ENCODE results near the gene CHMP4B. TPM values are rescaled to one million over a fixed set of nuclear protein-coding genes. Genes with fewer than 3 reads are reported as not detected.

The CHMP4B gene, protein sequence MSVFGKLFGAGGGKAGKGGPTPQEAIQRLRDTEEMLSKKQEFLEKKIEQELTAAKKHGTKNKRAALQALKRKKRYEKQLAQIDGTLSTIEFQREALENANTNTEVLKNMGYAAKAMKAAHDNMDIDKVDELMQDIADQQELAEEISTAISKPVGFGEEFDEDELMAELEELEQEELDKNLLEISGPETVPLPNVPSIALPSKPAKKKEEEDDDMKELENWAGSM
- 47.9 and 48.9 TPM in 2 replicates for total RNA-seq (2014; rRNA removed; shearing (Covaris generic))

DNA sequence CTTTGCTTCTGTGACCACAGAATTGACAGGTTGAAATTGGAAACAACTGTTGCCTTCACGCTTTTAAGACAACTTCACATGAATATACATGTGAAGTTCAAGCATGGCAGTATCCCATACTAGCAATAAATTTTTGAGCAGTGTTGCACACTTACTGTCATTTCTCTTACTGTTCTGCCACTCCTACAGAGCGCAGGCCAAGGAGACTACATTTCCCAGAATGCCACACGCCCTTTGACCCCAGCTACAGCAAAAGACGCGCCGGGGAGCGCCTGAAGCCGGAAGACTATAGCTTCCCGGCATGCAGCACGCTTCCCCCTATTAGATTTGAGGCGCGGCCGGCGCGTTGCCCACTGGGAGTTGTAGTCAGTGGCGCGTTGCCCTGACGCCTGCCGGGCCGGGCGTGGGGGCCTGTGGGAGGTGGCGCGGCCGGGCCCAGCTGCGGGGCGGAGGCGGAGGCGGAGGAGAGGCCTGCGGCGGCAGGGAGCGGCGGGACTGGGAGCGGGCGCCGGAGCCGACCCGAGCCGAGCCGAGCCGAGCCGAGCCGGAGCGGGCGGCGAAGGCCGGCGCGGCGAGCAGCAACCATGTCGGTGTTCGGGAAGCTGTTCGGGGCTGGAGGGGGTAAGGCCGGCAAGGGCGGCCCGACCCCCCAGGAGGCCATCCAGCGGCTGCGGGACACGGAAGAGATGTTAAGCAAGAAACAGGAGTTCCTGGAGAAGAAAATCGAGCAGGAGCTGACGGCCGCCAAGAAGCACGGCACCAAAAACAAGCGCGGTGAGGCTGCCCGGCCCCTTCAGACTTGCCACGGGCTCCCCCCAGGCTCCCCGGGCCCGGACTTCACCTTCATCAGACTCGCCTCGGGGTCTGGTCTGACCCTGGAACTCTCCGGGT, at the start of gene CHMP4B:
CHMP4B (plus strand) TSS at position 464 of the 891 bp plus-strand sequence; CDS start at position 585, 121 bp downstream.
- Histone ChIP-seq H3K27me3 (replicated peaks) (no peaks in the 10 kb centered on the region), H3K27ac (peak within 1 kb of the TSS; percentile 67)
- DNase-seq (ENCODE audit: low read depth in 1 of 2, low spot score in 2 of 2) = peak; percentile 97 to 99

DNA sequence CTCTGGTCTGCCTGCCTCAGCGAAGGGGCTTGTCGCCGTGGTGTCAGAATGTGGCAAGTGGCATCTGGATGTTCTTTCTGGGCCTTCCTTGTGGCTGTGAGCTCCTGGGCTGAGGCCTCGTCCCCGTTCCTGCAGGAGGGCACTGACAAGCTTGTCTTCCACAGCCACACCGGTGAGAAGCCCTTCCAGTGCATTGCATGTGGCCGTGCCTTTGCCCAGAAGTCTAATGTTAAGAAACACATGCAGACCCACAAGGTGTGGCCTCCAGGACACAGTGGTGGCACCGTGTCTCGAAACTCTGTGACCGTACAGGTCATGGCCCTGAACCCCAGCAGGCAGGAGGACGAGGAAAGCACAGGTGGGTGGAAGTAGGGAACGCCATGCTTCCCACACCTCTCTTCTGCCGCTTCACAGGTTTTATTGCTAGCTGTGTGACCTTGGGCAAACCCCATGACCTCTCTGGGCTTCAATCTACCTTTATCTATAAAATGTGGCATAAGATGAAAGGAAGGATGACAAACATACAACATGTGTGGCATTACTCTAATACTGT, 49.4 kb upstream of the CHMP4B start:
- H3K27ac ChIP-seq = no peak overlapping the region
- no peaks in the 10 kb centered on the region for H3K36me3 ChIP-seq
- H3K4me1 ChIP-seq (replicated peaks) = no peaks in the 10 kb centered on the region
- H3K4me3 ChIP-seq = no peak overlapping the region
- no peaks in the 10 kb centered on the region for H3K9me3 ChIP-seq (replicated peaks)
- no peaks in the 10 kb centered on the region for H3K27me3 ChIP-seq (replicated peaks)
- DNase-seq (ENCODE audit: low read depth in 1 of 2, low spot score in 2 of 2) = no peak

More for the DNA sequence above, at the start of gene CHMP4B:
- H3K36me3 ChIP-seq = peaks cover 11% of the 10 kb centered on the region
- H3K4me3 ChIP-seq = peak within 1 kb of the TSS; percentile 87
- no peaks in the 10 kb centered on the region for H3K9me3 ChIP-seq (replicated peaks)
- H3K4me1 ChIP-seq (replicated peaks) = peaks cover 6% of the 10 kb centered on the region

DNA sequence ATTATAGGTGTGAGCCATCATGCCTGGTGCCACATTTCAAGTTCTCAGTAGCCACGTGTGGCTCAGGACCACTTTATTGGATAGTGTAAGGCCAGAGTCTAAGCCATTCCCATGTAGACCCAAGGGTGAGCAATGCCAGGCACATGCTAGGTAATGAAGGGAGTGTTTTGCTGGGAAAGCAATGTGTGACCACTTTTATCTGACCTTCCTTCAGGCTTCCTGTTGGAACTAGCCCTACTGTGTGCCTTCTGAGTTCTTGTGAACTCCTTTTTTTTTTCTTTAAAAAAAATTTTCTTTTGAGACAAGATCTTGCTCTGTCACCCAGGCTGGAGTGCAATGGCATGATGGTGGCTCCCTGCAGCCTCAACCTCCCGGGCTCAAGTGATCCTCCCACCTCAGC, 46.0 kb upstream of the CHMP4B start:
- no peak overlapping the region for H3K27ac ChIP-seq
- no peaks in the 10 kb centered on the region for H3K27me3 ChIP-seq (replicated peaks)
- no peak for DNase-seq (ENCODE audit: low read depth in 1 of 2, low spot score in 2 of 2)
- no peak overlapping the region for H3K4me3 ChIP-seq
- H3K9me3 ChIP-seq (replicated peaks) = no peaks in the 10 kb centered on the region
- H3K4me1 ChIP-seq (replicated peaks) = no peaks in the 10 kb centered on the region
- no peaks in the 10 kb centered on the region for H3K36me3 ChIP-seq

DNA sequence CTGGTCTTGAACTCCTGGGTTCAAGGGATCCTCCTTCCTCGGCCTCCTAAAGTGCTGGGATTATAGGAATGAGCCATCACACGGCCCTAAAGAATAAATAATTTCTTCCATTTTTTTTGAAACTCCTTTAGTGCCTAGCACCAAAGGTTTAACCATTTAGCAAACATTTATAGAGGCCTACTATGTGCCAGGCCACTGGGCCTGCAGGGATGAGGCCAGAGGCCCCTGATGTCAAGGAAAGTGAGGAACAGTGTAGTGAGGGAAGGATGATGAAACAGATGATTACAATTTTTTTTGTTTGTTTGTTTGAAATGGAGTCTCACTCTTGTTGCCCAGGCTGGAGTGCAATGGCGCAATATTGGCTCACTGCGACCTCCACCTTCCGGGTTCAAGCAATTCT, 45.6 kb upstream of the CHMP4B start:
- no peak for DNase-seq (ENCODE audit: low read depth in 1 of 2, low spot score in 2 of 2)
- H3K4me3 ChIP-seq = no peak overlapping the region
- H3K36me3 ChIP-seq = no peaks in the 10 kb centered on the region
- no peaks in the 10 kb centered on the region for H3K4me1 ChIP-seq (replicated peaks)
- no peaks in the 10 kb centered on the region for H3K9me3 ChIP-seq (replicated peaks)
- no peak overlapping the region for H3K27ac ChIP-seq
- no peaks in the 10 kb centered on the region for H3K27me3 ChIP-seq (replicated peaks)

DNA sequence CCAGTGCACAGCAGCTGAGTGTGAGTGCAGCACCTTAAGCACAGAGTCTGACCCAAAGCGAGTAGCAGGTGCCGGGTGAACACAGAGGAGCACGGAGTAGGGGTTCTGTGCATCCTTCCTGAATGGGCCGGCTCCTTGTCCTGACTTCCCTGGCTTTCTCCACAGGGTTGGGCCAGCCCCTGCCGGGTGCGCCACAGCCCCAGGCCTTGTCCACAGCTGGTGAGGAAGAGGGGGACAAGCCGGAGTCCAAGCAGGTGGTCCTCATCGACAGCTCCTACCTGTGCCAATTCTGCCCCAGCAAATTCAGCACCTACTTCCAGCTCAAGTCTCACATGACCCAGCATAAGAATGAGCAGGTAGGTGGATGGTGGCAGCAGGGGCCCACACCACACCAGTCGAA, 44.5 kb upstream of the CHMP4B start:
- Histone ChIP-seq H3K27me3 (replicated peaks) (no peaks in the 10 kb centered on the region), H3K27ac (no peak overlapping the region), H3K9me3 (replicated peaks) (no peaks in the 10 kb centered on the region), H3K4me3 (no peak overlapping the region), H3K4me1 (replicated peaks) (no peaks in the 10 kb centered on the region), H3K36me3 (no peaks in the 10 kb centered on the region)
- no peak for DNase-seq (ENCODE audit: low read depth in 1 of 2, low spot score in 2 of 2)

DNA sequence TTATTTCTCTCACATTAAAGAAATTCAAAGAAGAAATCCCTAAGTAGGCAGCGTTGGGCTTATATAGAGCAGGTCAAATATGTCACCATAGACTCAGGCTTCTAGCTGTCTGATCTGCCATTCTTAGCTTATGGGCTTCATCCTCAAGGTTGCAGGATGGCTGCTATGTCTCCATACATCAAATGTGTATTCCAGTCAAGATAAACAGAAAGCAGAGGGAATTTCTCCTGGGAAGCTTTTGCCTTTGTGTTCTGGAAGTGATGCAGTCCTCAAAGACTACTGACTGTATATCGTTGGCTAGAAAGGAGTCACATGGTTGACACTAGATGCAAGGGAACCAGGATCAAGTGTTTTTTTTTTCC, 43.4 kb upstream of the CHMP4B start:
- Histone ChIP-seq H3K4me3 (no peak overlapping the region), H3K27ac (no peak overlapping the region), H3K27me3 (replicated peaks) (no peaks in the 10 kb centered on the region), H3K4me1 (replicated peaks) (no peaks in the 10 kb centered on the region), H3K36me3 (no peaks in the 10 kb centered on the region), H3K9me3 (replicated peaks) (no peaks in the 10 kb centered on the region)
- DNase-seq (ENCODE audit: low read depth in 1 of 2, low spot score in 2 of 2) = no peak

DNA sequence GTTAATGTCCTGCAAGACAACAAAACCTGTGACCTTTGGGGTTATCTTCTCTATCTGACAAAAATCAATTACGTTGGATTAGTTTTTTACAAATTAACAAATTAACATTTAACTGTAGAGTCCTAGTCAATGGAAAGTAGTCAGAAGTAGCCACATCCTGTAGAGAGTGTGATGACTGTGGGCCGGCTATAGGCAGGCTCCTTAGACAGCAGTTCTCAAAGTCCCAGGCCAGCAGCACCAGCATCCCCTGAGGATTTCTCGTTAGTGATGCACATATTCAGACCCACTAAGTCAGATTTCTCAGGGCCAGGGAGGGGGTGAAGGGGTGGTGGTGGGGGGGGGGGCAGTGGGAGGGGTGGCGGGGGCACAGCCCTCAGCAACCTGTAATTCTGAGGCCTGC, 42.1 kb upstream of the CHMP4B start:
- H3K4me1 ChIP-seq (replicated peaks) = no peaks in the 10 kb centered on the region
- DNase-seq (ENCODE audit: low read depth in 1 of 2, low spot score in 2 of 2) = no peak
- no peak overlapping the region for H3K27ac ChIP-seq
- no peak overlapping the region for H3K4me3 ChIP-seq
- no peaks in the 10 kb centered on the region for H3K36me3 ChIP-seq
- no peaks in the 10 kb centered on the region for H3K9me3 ChIP-seq (replicated peaks)
- no peaks in the 10 kb centered on the region for H3K27me3 ChIP-seq (replicated peaks)

DNA sequence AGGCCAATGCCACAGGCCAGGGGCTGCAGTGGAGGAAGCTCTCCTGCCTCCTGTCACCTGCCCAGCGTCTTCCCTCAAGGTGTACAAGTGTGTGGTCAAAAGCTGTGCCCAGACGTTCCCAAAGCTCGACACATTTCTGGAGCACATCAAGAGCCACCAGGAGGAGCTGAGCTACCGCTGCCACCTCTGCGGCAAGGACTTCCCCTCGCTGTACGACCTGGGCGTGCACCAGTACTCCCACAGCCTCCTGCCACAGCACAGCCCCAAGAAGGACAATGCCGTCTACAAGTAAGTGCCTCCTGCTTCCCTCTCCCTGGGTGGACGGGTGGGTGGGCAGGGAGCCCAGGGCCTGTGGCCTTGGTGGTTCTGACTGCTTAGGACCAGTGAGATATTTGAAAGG, 41.1 kb upstream of the CHMP4B start:
- Histone ChIP-seq H3K4me3 (no peak overlapping the region), H3K4me1 (replicated peaks) (no peaks in the 10 kb centered on the region), H3K36me3 (no peaks in the 10 kb centered on the region), H3K9me3 (replicated peaks) (no peaks in the 10 kb centered on the region), H3K27me3 (replicated peaks) (no peaks in the 10 kb centered on the region), H3K27ac (no peak overlapping the region)
- no peak for DNase-seq (ENCODE audit: low read depth in 1 of 2, low spot score in 2 of 2)

DNA sequence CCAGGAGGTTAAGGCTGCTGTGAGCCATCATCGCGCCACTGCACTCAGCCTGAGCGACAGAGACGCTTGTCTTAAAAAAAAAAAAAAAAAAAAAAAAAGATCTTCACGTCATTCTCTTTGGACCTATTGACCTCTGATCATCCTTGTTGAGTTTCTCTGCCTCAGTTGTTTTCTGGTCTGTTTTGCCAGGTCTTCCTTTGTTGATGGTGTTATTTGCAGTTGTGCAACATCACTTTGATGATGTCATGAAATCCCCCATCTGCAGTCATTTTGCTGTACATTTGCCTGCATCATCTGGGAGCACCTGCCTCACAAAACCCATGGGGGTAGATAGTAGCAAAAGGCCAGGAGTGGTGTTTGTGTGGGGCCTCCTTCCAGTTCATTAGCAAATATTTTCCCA, 39.2 kb upstream of the CHMP4B start:
- Histone ChIP-seq H3K27me3 (replicated peaks) (no peaks in the 10 kb centered on the region), H3K4me3 (no peak overlapping the region), H3K4me1 (replicated peaks) (no peaks in the 10 kb centered on the region), H3K9me3 (replicated peaks) (no peaks in the 10 kb centered on the region), H3K27ac (no peak overlapping the region), H3K36me3 (no peaks in the 10 kb centered on the region)
- no peak for DNase-seq (ENCODE audit: low read depth in 1 of 2, low spot score in 2 of 2)

DNA sequence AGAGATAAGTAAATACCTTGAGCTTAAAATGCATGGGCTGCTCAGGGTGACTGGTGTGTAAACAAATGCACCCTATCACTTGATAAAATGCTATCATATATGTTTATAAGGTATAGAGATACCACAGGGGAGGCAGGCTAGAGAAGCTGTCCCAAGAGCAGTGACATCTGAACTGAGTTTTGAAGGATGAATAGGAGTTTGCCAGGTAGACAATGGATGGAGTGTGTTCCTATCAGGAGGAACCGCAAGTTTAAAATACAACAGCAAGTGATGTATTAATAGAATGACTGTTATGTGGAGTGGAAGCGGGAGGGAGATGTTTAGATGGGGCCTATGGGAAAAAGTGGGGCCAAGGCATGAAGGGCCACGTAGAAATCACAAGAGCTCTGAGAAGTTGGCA, 38.7 kb upstream of the CHMP4B start:
- Histone ChIP-seq H3K4me1 (replicated peaks) (no peaks in the 10 kb centered on the region), H3K27ac (no peak overlapping the region), H3K9me3 (replicated peaks) (no peaks in the 10 kb centered on the region), H3K27me3 (replicated peaks) (no peaks in the 10 kb centered on the region), H3K36me3 (no peaks in the 10 kb centered on the region), H3K4me3 (no peak overlapping the region)
- no peak for DNase-seq (ENCODE audit: low read depth in 1 of 2, low spot score in 2 of 2)

DNA sequence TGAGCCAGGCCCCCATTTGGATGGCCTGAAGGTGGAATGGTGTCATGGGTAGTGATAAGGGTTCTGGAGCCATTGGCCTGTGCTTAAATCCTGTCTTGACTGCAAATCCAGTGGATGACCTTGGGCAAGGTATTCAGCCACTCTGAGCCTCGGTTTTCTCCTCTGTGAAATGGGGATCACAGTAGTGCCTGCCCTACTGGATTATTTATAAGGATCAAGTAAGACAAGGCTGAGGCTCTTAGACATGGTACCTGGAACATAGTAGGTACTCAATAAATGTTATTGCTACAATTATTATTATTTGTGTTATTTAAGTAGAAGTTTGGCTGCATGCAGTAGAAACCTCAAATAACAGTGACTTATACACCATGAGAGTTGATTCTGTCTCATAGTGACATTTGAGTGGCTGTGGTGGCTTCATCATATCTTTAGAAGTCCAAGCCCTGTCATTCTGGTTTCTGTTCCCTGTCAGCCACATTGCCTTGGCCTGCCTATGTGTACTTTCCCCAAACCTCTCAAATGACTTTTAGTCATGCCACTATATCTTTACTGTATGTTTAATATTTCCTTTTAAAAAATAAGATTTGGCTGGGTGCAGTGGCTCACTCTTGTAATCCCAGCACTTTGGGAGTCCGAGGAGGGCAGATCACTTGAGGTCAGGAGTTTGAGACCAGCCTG, 37.6 kb upstream of the CHMP4B start:
- no peaks in the 10 kb centered on the region for H3K9me3 ChIP-seq (replicated peaks)
- no peak overlapping the region for H3K4me3 ChIP-seq
- no peak for DNase-seq (ENCODE audit: low read depth in 1 of 2, low spot score in 2 of 2)
- H3K36me3 ChIP-seq = no peaks in the 10 kb centered on the region
- H3K4me1 ChIP-seq (replicated peaks) = no peaks in the 10 kb centered on the region
- H3K27ac ChIP-seq = no peak overlapping the region
- H3K27me3 ChIP-seq (replicated peaks) = no peaks in the 10 kb centered on the region

DNA sequence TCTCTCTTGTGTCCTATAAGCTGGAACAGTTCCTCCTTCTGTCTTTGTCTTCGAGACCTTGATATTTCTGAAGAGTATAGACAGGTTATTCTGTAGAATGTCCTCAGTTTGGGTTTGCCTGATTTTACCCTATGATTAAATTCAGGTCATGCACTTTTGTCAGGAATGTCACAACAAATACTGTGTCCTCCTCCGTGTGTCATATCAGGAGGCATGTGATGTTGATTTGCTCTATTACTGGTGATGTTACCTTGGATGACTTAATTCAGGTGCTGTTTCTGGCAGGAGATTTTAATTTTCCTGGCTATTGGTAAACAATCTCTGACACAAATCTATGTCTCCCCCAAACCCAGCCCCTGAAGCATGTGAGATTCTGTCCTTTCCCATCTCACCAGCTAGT, 33.3 kb upstream of the CHMP4B start:
- H3K4me3 ChIP-seq = no peak overlapping the region
- no peak overlapping the region for H3K27ac ChIP-seq
- H3K4me1 ChIP-seq (replicated peaks) = no peaks in the 10 kb centered on the region
- DNase-seq (ENCODE audit: low read depth in 1 of 2, low spot score in 2 of 2) = no peak
- H3K36me3 ChIP-seq = no peaks in the 10 kb centered on the region
- H3K27me3 ChIP-seq (replicated peaks) = no peaks in the 10 kb centered on the region
- no peaks in the 10 kb centered on the region for H3K9me3 ChIP-seq (replicated peaks)

DNA sequence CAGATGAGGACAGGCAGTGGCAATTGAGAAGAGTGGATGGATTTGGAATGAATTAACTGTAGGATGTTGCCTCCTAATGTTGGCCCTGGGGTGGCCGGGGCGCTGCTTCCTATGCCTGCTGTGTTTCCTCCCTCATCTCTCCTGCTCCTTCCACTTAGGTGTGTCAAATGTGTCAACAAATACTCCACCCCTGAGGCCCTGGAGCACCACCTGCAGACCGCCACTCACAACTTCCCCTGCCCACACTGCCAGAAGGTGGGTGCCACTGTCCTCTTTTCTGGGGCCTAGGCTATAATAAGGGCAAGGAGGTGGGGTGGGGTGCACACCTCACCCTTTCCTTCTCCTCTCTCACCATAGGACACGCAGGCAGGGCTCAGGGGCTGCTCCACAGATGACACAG, 30.0 kb upstream of the CHMP4B start:
- no peak for DNase-seq (ENCODE audit: low read depth in 1 of 2, low spot score in 2 of 2)
- H3K27me3 ChIP-seq (replicated peaks) = no peaks in the 10 kb centered on the region
- no peaks in the 10 kb centered on the region for H3K36me3 ChIP-seq
- no peak overlapping the region for H3K27ac ChIP-seq
- no peak overlapping the region for H3K4me3 ChIP-seq
- H3K9me3 ChIP-seq (replicated peaks) = no peaks in the 10 kb centered on the region
- no peaks in the 10 kb centered on the region for H3K4me1 ChIP-seq (replicated peaks)

DNA sequence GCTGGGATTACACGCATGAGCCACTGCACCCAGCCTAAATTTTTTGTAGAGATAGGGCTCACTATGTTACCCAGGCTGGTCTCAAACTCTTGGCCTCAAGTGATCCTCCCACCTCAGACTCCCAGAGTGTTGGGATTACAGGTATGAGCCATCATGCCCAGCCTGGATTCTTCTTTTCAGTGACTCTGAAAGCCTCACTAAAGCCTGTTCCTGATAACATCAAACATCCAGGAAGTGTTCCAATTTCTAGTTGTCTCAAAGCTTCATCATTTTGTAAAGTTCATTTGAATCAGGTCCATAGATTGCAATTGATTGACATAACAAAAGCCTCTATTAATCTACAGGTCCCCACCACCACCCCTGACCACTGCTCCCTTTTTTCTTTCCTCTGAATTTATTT, 29.2 kb upstream of the CHMP4B start:
- no peaks in the 10 kb centered on the region for H3K4me1 ChIP-seq (replicated peaks)
- no peaks in the 10 kb centered on the region for H3K27me3 ChIP-seq (replicated peaks)
- no peaks in the 10 kb centered on the region for H3K36me3 ChIP-seq
- no peak overlapping the region for H3K4me3 ChIP-seq
- H3K27ac ChIP-seq = no peak overlapping the region
- no peaks in the 10 kb centered on the region for H3K9me3 ChIP-seq (replicated peaks)
- no peak for DNase-seq (ENCODE audit: low read depth in 1 of 2, low spot score in 2 of 2)
